Liver (tissue), 9 donors: ENCODE measurements around the gene DIAPH3. TPM values are rescaled to one million over a fixed set of nuclear protein-coding genes. Genes with fewer than 3 reads are reported as not detected.

Experiments used
- DNase-seq: peaks from one replicate; pipeline ENCODE4 v3.0.0-alpha.2; 2017; ENCODE audit warnings: low spot score
- H3K27ac ChIP-seq, 2 donors: one replicate each; pipeline ENCODE4 v1.7.0; 2013; ENCODE audit warnings: inconsistent platforms in 2 of 2, low read length in 2 of 2, control low read depth in 1 of 2, low read depth in 1 of 2, mild to moderate bottlenecking in 1 of 2
- H3K27me3 ChIP-seq, 4 donors: one replicate each; pipeline versions ENCODE4 v1.6.1 to v1.7.0; 2013; ENCODE audit warnings: low read length in 3 of 4, inconsistent platforms in 1 of 4, mild to moderate bottlenecking in 1 of 4, moderate library complexity in 1 of 4; ENCODE audit not compliant: control insufficient read depth in 4 of 4, insufficient read depth in 4 of 4
- H3K36me3 ChIP-seq, 4 donors: one replicate each; pipeline versions ENCODE4 v1.6.1 to v1.7.0; 2013; ENCODE audit warnings: low read length in 3 of 4, mild to moderate bottlenecking in 3 of 4, low read depth in 1 of 4, moderate library complexity in 1 of 4; ENCODE audit not compliant: control insufficient read depth in 4 of 4, insufficient read depth in 3 of 4
- H3K4me1 ChIP-seq, 4 donors: one replicate each; pipeline versions ENCODE4 v1.6.1 to v1.7.0; 2013; ENCODE audit warnings: low read length in 3 of 4, mild to moderate bottlenecking in 3 of 4, moderate library complexity in 1 of 4; ENCODE audit not compliant: control insufficient read depth in 4 of 4, insufficient read depth in 4 of 4
- H3K4me3 ChIP-seq, 3 donors: one replicate each; pipeline versions ENCODE4 v1.6.1 to v1.7.0; 2013; ENCODE audit warnings: low read length in 3 of 3, control low read depth in 1 of 3, low read depth in 1 of 3, mild to moderate bottlenecking in 1 of 3
- H3K9ac ChIP-seq, 2 donors: one replicate each; pipeline ENCODE4 v1.7.0; 2013; ENCODE audit warnings: low read length in 2 of 2, mild to moderate bottlenecking in 2 of 2, moderate library complexity in 2 of 2, control low read depth in 1 of 2, low read depth in 1 of 2
- H3K9me3 ChIP-seq, 4 donors: one replicate each; pipeline versions ENCODE4 v1.6.1 to v1.7.0; 2013; ENCODE audit warnings: low read length in 3 of 4; ENCODE audit not compliant: control insufficient read depth in 4 of 4
- FOXA2 ChIP-seq: IDR thresholded peaks from 2 replicates; pipeline ENCODE4 v1.6.1; 2016; ENCODE audit warnings: antibody characterized with exemption
- RAD21 ChIP-seq, 2 donors: IDR thresholded peaks; 2 replicates each; pipeline ENCODE4 v1.6.1; 2016; ENCODE audit warnings: antibody characterized with exemption in 2 of 2, mild to moderate bottlenecking in 2 of 2
- TAF1 ChIP-seq: conservative IDR thresholded peaks from 2 replicates; pipeline ENCODE4 v1.6.1; 2016; ENCODE audit warnings: antibody characterized with exemption, mild to moderate bottlenecking
- YY1 ChIP-seq: IDR thresholded peaks from 2 replicates; pipeline ENCODE4 v1.6.1; 2016; ENCODE audit warnings: antibody characterized with exemption, mild to moderate bottlenecking
- WGBS: extraction: QIAGEN DNeasy Blood & Tissue Kit; methylation state at CpG from one replicate; pipeline ENCODE4 v1.1.7; 2013; 5-methylcytosine and 5-hydroxymethylcytosine counted together
- polyA plus RNA-seq, 2 donors: library from polyadenylated mRNA; stranded (reverse) in 1 of 2; unstranded in 1 of 2; fragments of 200-250 nt in 1 of 2; fragments of >200 nt in 1 of 2; fragmentation: Nextera tagmentation in 1 of 2; extraction: Ambion mirVana in 1 of 2; gene quantifications; one replicate each; pipeline versions ENCODE4 v1.2.1 to v1.2.3, GENCODE V29; 2013 to 2015
- total RNA-seq, 2 donors: library from RNA; depleted of rRNA; stranded (reverse); fragments of >200 nt; gene quantifications; one replicate each; pipeline ENCODE4 v1.2.3, GENCODE V29; 2014
- TF ChIP-seq, protein P1 (sequence below): fragments of 150-350 bp; IDR thresholded peaks from 2 replicates; pipeline ENCODE4 v1.5.1; 2017; ENCODE audit warnings: improper control_type of control experiment, low read depth, low read length; ENCODE audit not compliant: missing input control
- TF ChIP-seq, protein P2 (sequence below): IDR thresholded peaks from 2 replicates; pipeline ENCODE4 v1.6.1; 2016; ENCODE audit warnings: antibody characterized with exemption
- TF ChIP-seq, protein P3 (sequence below): IDR thresholded peaks from 2 replicates; pipeline ENCODE4 v1.6.1; 2016; ENCODE audit warnings: antibody characterized with exemption, mild to moderate bottlenecking
- TF ChIP-seq, protein P4 (sequence below): IDR thresholded peaks from 2 replicates; pipeline ENCODE4 v1.6.1; 2016; ENCODE audit warnings: antibody characterized with exemption
- donor health status: healthy.
- donor health status: healthy.
- donor health status: healthy.
- donor health status: healthy.
- donor health status: healthy.

Gene DIAPH3
- total and polyA plus RNA-seq, 4 donors, result 0.08 to 11.1 (median 0.27) TPM

DNA sequence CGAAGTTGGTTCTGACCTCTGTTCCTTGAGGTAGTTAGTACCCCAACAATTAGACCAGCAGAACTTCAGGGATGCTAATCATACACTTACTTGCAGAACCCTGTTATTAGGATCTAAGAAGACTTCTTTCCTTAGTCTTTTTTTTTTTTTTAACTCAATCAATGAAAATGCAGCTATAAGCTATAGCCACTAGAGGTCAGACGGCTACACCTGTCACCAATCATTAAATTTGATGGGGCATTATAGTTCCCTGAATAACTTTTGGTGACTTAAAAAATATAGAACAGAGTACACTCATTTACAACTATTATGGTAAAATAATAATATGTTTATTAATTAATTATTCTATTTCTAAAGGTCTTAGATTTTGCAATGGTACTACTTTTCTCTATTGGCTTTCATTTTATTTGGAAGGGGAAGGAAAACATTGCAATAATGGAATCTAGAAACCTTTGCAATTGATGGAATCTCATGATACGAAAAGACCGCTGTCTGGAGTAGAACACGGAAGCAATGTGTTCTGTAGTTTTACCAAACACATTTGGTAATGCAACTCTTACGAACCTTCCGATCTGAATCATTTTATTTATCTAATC lies 483.2 kb downstream of the DIAPH3 start:
- no peak overlapping the region for H3K4me3 ChIP-seq
- no peak for DNase-seq
- peaks cover 0 to 3% (median 0%) of the 10 kb centered on the region in 4 donors for H3K4me1 ChIP-seq
- H3K27me3 ChIP-seq, result no peaks in the 10 kb centered on the region
- TF ChIP-seq, protein P1, sequence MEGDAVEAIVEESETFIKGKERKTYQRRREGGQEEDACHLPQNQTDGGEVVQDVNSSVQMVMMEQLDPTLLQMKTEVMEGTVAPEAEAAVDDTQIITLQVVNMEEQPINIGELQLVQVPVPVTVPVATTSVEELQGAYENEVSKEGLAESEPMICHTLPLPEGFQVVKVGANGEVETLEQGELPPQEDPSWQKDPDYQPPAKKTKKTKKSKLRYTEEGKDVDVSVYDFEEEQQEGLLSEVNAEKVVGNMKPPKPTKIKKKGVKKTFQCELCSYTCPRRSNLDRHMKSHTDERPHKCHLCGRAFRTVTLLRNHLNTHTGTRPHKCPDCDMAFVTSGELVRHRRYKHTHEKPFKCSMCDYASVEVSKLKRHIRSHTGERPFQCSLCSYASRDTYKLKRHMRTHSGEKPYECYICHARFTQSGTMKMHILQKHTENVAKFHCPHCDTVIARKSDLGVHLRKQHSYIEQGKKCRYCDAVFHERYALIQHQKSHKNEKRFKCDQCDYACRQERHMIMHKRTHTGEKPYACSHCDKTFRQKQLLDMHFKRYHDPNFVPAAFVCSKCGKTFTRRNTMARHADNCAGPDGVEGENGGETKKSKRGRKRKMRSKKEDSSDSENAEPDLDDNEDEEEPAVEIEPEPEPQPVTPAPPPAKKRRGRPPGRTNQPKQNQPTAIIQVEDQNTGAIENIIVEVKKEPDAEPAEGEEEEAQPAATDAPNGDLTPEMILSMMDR, result peak; percentile 65
- peak; percentile 78 to 80 for TF ChIP-seq RAD21 (IDR thresholded peaks at IDR 0.05)
- no peak for TF ChIP-seq YY1
- TF ChIP-seq, protein P2, sequence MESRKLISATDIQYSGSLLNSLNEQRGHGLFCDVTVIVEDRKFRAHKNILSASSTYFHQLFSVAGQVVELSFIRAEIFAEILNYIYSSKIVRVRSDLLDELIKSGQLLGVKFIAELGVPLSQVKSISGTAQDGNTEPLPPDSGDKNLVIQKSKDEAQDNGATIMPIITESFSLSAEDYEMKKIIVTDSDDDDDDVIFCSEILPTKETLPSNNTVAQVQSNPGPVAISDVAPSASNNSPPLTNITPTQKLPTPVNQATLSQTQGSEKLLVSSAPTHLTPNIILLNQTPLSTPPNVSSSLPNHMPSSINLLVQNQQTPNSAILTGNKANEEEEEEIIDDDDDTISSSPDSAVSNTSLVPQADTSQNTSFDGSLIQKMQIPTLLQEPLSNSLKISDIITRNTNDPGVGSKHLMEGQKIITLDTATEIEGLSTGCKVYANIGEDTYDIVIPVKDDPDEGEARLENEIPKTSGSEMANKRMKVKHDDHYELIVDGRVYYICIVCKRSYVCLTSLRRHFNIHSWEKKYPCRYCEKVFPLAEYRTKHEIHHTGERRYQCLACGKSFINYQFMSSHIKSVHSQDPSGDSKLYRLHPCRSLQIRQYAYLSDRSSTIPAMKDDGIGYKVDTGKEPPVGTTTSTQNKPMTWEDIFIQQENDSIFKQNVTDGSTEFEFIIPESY, result no peak
- no peak overlapping the region for H3K27ac ChIP-seq
- WGBS, result 59% methylated on average over 7 of the region's 7 CpGs
- H3K36me3 ChIP-seq, result no peaks in the 10 kb centered on the region
- H3K9me3 ChIP-seq, result no peaks in the 10 kb centered on the region
- H3K9ac ChIP-seq, result no peak overlapping the region

DNA sequence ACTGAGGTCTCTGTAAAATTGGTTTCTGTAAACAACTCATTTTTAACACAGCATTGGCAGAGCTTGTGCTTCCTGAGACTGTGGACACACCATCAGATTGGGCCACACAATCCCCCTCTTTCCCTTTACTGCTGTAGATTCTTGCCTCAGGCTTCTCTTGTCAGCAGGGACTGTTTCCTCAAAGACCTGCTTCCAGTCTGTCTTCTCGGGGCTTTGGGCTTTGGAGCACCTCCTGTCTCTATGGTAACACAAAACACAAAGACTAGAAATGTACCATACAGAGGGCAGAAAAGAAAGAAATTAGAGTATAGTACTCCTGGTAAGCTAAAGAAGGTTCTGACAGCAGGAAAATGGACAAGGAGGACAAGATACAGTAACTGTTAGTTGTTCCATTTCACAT lies 484.5 kb downstream of the DIAPH3 start:
- TF ChIP-seq FOXA2, result no peak
- TF ChIP-seq, protein P3, sequence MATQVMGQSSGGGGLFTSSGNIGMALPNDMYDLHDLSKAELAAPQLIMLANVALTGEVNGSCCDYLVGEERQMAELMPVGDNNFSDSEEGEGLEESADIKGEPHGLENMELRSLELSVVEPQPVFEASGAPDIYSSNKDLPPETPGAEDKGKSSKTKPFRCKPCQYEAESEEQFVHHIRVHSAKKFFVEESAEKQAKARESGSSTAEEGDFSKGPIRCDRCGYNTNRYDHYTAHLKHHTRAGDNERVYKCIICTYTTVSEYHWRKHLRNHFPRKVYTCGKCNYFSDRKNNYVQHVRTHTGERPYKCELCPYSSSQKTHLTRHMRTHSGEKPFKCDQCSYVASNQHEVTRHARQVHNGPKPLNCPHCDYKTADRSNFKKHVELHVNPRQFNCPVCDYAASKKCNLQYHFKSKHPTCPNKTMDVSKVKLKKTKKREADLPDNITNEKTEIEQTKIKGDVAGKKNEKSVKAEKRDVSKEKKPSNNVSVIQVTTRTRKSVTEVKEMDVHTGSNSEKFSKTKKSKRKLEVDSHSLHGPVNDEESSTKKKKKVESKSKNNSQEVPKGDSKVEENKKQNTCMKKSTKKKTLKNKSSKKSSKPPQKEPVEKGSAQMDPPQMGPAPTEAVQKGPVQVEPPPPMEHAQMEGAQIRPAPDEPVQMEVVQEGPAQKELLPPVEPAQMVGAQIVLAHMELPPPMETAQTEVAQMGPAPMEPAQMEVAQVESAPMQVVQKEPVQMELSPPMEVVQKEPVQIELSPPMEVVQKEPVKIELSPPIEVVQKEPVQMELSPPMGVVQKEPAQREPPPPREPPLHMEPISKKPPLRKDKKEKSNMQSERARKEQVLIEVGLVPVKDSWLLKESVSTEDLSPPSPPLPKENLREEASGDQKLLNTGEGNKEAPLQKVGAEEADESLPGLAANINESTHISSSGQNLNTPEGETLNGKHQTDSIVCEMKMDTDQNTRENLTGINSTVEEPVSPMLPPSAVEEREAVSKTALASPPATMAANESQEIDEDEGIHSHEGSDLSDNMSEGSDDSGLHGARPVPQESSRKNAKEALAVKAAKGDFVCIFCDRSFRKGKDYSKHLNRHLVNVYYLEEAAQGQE, result no peak
- TF ChIP-seq, protein P4, sequence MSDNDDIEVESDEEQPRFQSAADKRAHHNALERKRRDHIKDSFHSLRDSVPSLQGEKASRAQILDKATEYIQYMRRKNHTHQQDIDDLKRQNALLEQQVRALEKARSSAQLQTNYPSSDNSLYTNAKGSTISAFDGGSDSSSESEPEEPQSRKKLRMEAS, result no peak
- TF ChIP-seq TAF1, result no peak
- Histone ChIP-seq H3K4me1 (no peaks in the 10 kb centered on the region), H3K4me3 (no peak overlapping the region), H3K9me3 (no peaks in the 10 kb centered on the region), H3K27ac (no peak overlapping the region), H3K36me3 (no peaks in the 10 kb centered on the region), H3K27me3 (no peaks in the 10 kb centered on the region), H3K9ac (no peak overlapping the region)
- WGBS, result 44% methylated on average over 1 of the region's 1 CpG
- no peak for DNase-seq
